Measurements from ENCODE around the gene ELAVL1.

- TF ChIP-seq CTCF (IDR thresholded peaks at IDR 0.05) (no peak), POLR2A (IDR thresholded peaks at IDR 0.05) (no peak)
Observed at GRCh38 chr19:7915250-7916102, 90.0 kb downstream of the ELAVL1 start.

Measured in testis (tissue), 2 donors.